GDM1 (cell line): Measurements from ENCODE around the gene HEMK1.
A peak's percentile ranks its signal among the peaks of the same experiment; 100 is the strongest.

Experiments used
- DNase-seq: peaks from one replicate; lab custom pipeline; 2025; lab: John Stamatoyannopoulos, UW

Gene HEMK1

GRCh38 chr3:50602595-50603191, 33.4 kb downstream of the HEMK1 start:
- DNase-seq, result no peak

DNA sequence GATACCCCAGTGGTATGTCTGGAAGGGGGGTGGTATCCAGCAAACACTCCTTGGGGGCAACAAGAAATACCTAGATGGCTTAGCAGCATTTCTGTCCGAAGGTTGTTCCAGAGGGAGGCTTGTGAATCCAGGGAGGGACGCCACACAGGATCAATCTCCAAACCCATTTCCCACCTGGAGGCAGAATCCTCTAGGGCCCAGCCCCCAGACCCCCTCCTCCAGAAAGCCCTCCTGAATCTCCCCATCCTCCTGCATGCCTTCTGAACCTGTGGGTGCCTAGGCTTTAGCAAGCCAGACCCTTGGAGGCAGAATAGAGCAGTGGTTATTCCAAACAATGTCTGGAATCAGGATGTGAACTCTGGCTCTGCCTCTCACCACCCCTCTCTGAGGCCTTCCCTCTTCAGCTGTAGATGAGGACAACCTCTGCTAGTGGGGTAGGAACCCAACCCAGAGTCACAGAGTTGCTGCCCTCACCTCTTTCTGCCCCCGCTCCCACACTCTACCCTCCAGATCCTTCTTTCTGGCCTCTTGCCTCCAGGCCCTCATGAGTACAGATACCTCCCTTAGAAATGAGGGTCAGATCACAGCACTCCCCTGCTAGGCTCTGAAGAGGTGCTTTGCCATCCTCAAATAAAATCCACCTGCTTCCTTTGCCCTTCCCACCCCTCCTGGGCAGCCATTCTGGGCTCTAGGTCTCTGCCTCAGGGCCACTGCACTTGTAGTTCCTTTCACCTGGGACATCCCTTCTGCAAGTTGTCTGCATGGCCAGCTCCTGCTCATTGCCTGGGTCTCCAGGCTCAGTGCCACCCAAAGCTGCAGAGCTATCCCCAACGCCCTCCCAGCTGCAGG, 34.2 kb downstream of the HEMK1 start:
- DNase-seq, result no peak

- no peak for DNase-seq
Observed at GRCh38 chr3:50604110-50604621, 34.8 kb downstream of the HEMK1 start.

GRCh38 chr3:50604628-50605588, 35.6 kb downstream of the HEMK1 start:
- no peak for DNase-seq

DNA sequence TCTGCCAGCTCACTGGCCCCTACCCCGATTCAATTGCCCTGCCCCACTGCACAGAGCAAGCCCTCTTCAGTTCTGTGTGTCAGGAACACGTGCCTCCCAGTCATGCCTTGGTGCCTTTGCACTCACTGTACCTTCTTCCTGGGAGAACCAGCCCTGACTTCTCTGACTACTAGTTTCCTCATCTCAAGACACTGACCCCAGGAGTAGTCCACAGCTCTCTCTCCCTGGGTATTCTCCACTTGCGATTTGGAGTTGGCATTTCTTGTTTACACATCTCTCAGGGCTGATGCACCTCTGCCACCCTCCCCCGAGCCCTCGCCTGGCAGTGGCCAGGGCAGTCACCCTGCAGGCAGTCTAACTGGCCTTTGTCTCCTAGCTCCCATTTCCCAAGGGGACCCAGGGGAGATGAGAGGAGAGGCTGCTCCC, 36.6 kb downstream of the HEMK1 start:
- no peak for DNase-seq

GRCh38 chr3:50606596-50606995, 37.3 kb downstream of the HEMK1 start:
- no peak for DNase-seq

- DNase-seq, result no peak
Observed at GRCh38 chr3:50607271-50608091, 38.2 kb downstream of the HEMK1 start.

- no peak for DNase-seq
Observed at GRCh38 chr3:50608278-50608677, 39.0 kb downstream of the HEMK1 start.

GRCh38 chr3:50609071-50609762, 39.9 kb downstream of the HEMK1 start:
- no peak for DNase-seq

GRCh38 chr3:50609763-50610085, 40.4 kb downstream of the HEMK1 start:
- no peak for DNase-seq

DNA sequence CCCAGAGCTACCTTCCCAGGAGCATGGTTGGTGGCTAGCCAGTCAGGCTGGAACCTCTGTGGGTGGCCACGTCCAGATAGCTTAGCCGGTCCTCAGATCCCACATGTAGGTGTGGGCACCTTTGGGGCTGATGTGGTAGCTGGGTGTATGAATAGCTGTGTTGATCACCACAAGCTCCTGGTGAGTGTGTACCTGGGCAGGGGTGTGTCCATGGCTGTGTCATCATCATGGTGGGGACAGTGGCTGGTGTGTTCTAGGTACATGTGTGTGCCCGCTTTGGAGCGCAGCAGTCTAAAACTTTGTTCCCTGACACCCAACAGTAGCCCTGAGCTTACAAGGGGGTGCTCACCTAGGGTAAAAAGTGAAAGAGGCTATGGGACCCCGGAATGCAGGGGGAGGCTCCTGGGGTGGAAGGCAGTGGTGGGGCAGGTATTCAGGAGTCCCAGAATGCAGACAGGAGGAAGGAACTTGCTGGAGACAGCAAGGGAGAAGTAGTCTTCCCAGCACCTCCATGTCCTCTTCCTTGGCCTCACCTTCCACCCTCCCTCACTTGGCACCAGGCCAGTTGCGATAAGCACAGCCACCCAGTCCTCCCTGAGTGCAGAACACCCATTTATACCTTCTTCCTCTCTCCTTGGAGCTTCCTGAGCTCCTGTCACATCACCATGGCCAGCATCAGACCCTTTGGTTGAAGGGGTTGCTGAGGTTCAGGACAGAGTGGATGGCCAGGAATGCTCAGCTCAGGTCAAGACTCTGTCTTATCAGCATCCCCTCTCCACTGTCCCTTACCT, 41.1 kb downstream of the HEMK1 start:
- no peak for DNase-seq

DNA sequence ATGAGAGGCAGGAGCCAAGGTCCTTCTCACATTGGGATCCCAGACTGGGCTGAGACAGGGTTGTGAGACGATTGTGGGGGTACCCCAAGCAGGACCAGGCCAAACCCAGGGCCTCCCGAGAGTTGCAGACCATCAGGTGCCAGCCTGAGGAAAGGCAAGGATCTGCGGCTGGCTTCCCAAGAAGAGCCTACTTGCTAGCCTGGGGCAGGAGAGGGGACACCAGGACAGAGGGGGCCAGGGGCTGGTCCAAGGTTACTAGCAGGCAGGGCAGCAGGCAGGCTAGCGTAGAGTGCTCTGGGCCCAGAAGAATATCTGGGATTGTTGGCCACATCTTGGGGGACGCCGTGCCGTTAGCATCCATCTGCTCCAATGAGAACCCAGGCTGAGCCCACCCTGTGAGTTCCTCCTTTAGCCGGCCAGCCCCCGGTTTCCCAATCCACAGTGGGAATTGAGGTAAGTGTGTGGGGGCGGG, 41.7 kb downstream of the HEMK1 start:
- no peak for DNase-seq

DNA sequence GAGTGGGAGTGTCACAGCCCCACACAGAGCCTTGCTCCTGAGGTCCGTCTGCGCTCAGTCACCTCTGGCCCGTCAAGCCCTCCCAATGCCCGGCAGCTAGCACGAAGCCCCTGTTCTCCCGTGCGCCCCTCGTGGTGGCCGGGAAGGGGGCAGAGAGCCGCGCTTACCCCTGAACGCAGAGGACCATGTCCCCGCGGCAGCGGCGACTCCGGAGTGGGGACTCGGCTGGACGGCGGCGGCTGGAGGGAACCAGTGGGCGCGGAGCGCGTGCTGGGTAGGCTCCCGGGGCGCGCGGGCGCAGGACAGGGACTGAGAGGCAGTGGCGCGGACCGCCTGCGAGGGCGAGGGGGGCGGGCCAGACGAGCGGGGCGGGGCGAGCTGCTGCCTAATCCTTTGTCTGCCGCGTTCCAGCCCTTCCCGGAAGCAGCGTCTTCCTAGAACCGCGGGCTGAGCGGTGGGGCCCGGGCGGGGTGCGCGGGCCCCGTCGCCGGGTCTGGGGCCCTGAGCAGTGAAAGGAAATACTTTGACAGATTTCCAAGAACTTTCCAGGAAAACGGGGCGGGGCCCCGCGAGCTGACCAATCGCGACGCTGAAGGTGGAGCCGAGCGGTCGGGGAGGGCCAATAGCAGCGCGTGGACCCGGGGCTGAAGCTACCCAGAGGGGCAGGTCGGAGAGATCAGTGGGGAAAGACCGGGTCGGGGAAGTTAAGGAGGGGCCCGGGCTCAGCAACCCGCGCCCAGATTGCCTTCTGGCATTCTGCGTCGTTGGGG, 42.3 kb downstream of the HEMK1 start, which contains the start of gene CISH:
TSS of gene CISH (minus strand) at position 311 of the 770 bp plus-strand sequence. CDS start at position 187, 124 bp downstream.
- DNase-seq, result peak; percentile 94

- no peak for DNase-seq
Observed at GRCh38 chr3:50612234-50612882, 43.0 kb downstream of the HEMK1 start.

DNA sequence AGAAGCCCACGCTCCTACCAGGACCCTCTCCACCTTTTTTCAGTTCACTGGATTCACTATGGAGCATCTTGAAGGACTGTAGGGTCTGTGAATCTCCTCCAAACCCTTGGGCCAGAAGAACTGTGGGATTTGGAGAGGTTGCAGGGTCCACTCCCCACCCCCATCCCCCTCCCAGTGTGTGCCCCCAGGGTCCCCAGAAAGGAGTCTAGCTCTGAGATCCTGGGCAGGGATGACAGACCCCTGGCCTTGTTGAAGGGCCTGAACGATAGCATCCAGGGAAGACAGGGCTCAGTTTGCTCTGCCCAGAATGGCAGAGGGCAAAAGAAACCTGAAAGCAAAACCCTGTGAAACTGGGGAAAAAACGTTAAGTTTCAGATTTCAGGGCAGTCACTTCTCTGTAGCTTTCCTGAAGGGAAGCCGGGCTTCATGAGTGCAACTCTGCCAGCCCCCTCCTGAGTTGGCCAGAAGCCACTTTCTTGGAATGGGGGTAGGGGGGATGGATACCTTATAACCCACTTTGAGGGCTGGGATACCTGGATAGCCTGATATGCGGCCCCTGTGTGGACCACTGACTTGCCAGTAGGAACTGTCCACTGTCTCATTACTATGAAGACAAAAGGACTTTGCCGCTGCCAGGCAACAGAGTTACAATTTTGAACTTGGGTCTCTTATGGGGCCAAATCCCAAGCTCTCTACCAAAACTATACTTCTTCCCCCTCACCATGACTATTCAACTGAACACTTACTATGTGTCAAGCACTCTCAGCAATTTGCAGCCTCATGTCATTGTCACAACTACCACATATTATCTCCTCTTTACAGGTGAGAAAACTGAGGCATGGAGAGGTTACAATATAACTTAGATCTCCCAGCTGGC, 43.9 kb downstream of the HEMK1 start:
- no peak for DNase-seq

DNA sequence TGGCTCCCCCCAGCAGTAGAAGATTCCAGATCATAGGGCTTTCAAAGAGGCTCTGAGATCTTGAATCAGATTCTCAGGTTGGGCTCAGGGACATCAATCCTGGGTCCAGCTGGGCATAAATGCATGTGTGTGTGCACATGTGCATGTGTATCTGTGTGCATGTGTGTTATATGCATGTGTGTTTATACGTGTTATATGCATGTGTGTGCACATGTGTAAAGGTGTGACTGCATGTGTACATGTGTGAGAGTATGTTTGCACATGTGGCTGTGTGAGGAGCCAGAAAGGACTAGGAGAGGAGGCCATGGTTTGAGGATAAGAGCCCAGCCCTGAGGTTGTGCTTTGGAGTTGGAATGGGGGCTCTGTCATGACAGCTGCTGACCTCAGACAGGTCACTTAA, 45.9 kb downstream of the HEMK1 start:
- DNase-seq, result no peak

DNA sequence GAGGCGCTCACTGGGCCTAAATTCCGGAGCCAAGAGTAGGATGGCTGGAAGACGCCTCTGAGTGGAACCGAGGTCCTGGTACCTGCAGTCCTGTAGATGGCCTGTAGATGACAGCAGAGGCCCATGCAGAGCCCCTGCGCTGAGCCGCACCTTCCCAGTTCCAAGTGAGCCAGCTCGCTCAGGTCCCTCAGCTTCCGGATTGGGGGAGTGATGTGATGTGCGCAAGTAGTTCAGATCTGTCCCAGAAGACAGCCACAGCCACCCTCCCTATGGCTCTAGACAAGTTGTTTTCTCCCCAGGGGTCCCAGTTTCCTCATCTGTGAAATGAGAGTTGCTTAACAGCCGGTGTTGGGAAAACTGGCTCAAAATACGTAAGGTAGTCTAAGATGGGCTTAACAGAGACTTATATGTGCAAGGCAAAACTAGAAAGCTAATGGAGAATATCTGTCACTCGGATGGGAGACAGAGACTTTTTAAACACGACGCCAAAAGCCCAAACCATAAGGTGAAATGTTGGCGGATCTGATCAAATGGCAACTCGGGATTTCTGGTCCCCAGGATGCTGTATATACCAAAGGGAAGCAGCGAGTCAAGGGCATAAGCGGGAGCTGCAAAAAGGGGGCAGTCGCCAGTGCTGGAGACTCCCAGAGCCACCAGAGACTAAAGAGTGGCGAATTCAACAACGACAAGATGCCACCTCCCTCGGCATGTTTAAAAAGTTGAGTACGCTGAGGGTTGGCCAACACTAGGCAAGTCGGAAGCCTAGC, 46.9 kb downstream of the HEMK1 start:
- DNase-seq, result peak; percentile 71
